GM21367 (cell line): ENCODE results near the gene PTPRN2.

ENCODE experiments used
- ATAC-seq: cut with Tn5 transposase; IDR thresholded peaks from one replicate; pipeline ENCODE4 v1.9.1; 2021; ENCODE audit not compliant: unreplicated experiment

PTPRN2 gene

DNA sequence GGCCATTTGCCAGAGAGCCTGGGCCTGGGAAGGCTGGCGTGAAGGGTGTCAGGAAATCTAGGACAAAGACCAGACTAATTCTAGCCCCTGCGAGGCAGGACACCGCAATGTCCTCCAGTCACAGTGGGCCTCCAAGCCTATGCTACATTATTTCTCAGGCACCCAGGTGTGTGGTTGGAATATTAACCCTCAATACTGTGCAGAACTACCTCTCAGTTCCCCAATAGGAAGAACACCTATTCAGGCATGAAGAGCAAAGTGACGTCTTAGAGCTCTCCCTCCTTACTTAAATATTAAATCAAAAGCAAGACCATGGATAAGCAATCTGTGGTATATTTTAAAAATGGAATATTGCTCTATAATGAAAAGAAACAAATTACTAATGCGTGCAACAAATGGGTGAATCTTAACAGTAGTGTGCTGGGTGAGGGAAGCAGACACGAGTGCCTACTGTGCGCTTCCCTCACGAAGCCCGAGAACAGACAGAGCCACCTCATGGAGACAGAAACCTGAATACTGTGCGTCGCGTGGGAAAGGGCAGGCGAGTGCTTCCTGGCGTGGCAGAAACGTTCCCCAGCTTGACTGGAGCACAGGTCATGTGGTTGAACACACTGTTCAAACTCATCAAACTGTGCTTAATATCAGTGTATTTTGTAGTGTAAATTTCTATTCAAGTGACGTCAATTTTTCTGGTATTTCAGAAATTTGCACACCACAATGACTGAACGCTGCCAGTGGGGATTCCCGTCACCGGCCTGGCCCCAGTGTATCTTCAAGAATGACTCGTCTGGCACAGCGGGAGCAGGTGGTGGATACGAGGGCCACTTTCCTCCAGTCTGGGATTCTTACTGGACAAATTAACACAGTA is 15.5 kb upstream of the PTPRN2 start:
- no peak for ATAC-seq

DNA sequence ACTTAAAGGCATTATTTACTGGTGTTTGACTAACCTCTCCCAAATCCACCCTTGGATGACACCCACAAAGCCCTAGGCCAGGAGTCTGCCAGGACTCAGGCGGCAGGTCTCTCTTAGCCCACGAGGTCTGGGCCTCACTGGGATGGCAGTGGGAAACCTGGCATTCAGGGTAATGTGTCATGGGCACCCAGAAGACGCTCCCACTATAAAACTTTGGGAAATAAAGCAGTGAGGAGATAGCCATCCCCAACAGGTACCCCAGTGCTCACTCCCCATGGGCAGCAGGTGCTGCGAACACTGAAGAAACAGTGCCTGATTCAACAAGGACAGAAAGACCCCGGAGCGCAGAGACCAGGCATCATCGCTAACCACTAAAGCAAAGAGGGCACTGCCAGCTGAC is 14.4 kb upstream of the PTPRN2 start:
- ATAC-seq, result no peak

DNA sequence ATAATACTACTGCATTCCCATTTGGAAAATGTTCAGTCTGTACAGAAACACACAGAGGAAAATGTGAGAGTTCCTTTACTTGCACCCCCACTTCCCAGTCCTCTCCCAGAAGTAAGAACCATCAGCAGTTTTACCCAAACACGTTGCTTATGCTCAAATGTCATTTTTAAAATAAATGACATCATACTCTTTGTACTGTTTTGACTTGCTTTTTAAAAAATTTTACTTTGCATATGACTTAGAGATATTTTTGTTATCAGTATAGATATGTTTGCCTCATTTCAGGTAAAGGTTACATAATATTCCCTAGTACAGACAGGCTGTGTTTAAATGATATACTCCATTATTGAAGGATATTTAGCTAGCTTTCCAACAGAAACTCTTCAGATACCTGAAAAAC is 13.5 kb upstream of the PTPRN2 start:
- no peak for ATAC-seq

DNA sequence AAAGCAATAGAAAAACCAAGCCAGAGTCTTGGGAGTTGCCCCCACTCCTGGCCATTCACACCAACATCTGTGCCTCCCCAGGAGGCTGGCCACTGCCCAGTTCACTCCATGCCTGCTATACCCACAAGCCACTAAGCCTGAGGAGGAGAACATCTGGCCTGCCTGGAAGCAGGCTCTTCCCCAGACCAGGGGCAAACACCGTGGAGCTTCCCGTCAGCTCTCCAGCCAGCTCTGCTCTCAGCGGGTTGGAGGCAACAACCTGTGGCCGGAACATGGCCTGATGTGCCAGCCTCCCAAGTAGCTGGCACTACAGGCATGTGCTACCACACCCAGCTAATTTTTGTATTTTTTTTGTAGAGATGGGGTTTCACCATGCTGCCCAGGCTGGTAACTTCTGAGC is 9.1 kb upstream of the PTPRN2 start:
- ATAC-seq, result no peak

DNA sequence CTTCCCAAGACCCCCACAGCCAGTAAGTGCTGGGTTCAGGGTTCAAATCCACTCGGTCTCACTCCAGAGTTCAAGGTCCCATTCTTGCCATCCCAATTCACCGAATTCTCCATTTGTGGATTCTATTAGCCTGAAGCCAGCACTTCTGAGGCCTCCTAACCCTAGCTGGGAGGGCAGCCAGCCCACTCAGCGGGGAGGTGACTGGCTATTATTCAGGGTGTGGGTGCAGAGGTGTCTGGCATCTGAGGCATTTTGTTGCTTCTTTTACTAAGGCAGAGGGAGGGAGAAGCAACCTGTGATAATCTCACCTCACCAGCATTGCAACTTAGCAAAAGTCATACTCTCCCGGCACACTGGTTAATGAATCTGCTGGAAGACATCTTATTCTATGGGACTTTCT is 8.7 kb upstream of the PTPRN2 start:
- no peak for ATAC-seq

DNA sequence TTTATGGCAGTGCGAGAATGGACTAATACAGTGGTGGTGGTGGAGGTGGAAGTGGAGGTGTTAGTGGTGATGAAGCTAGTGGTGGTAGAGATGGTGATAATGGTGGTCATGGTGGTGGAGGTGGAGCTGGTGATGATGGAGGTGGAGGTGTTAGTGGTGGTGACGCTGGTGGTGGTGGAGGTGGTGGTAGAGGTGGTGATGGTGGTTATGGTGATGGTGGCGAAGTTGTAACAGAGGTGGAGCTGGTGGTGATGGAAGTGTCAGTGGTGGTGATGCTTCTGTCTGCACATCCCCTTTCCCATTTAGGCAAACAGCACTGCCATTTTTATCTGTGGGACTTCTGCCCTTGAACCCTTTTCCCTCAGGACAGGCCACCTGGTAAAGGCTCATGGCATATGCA is 7.4 kb upstream of the PTPRN2 start:
- no peak for ATAC-seq

DNA sequence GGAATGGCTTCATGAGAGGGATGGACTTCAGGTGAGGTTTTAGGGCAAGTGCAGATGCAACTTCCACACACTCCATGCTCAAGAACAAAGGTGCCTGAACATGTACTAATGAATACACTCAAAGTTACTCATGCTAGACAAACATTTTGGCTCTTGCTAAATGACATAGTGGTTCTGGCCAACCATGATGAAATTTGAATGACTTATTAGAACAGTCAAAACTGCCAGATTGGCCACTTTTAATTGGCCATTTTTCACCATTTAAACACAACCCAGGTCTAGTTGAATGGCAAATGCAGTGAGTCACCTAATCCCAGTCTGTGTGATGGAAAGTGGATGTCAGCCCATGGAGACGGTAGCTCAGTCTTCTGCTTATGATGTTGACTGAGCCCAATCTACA is 4.9 kb upstream of the PTPRN2 start:
- ATAC-seq, result no peak

DNA sequence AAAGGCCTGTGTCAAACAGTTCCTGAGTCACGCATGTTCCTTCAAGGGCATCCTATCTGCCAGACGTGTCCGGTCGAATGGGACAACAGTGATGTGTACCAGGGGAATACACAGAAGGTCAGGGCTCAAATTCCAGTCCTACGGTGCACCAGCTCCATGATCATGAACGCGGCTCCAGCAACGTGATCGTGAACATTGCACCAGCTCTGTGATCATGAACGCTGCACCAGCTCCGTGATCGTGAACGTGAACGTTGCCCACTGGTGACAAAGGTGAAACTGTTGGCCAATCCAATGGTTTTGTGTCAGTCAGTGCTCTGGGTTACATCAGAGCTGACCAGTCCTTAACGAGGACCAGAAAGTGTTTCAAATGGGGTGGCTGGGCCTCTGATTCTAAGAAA is 4.3 kb upstream of the PTPRN2 start:
- no peak for ATAC-seq

DNA sequence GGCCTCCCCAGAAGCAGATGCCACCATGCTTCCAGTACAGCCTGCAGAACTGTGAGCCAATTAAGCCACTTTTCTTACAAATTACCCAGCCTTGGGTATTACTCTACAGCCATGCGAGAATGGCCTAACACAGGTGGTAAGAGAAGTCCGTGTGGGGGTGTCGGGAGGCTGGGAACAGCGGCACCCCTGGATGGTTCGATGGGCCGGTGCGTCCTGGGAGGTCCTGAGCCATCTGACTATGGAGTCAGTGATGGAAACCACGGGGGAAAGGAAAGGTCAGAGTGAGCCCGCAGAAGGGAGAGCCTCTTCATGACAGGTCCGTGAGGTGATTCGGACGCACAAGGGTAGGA is 2.5 kb upstream of the PTPRN2 start:
- ATAC-seq, result no peak

DNA sequence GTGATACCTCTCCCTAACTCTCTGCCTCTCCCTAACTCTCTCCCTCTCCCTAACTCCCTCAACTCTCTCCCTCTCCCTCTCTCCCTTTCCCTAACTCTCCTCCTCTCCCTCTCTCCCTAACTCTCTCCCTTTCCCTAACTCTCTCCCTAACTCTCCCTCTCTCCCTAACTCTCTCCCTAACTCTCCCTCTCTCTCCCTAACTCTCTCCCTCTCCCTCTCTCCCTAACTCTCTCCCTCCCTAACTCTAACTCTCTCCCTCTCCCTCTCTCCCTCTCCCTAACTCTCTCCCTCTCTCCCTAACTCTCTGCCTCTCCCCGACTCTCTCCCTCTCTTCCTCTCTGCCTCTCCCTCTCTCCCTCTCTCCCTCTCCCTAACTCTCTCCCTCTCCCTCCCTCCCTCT is 2.0 kb upstream of the PTPRN2 start:
- ATAC-seq, result no peak

DNA sequence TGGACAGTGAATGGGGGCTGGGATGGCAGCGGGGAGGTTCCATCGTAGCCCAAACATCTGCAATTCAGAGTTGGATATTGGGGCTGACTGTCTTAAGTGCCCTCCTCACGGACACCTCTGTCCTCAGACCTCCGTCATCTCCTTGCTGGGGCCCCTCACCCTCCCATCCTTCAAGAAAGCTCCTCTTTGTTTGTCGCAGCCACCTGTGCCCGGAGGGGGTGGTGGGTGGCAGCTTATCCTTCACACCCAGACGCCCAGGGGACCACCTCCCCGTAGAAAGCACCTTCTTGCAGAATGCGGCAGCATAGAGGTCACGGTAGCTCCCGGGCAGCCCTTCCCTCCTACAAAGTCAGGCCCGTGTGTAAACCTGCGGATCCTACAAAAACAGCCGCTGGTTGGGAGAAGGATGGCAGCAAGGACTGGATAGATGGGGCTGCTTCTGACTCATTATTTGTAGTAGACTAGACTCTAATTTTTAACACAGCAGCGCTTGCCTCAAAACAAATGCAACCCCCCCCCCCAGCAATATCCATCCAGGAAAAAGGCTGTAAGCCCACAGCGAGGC is 1.3 kb upstream of the PTPRN2 start:
- no peak for ATAC-seq

DNA sequence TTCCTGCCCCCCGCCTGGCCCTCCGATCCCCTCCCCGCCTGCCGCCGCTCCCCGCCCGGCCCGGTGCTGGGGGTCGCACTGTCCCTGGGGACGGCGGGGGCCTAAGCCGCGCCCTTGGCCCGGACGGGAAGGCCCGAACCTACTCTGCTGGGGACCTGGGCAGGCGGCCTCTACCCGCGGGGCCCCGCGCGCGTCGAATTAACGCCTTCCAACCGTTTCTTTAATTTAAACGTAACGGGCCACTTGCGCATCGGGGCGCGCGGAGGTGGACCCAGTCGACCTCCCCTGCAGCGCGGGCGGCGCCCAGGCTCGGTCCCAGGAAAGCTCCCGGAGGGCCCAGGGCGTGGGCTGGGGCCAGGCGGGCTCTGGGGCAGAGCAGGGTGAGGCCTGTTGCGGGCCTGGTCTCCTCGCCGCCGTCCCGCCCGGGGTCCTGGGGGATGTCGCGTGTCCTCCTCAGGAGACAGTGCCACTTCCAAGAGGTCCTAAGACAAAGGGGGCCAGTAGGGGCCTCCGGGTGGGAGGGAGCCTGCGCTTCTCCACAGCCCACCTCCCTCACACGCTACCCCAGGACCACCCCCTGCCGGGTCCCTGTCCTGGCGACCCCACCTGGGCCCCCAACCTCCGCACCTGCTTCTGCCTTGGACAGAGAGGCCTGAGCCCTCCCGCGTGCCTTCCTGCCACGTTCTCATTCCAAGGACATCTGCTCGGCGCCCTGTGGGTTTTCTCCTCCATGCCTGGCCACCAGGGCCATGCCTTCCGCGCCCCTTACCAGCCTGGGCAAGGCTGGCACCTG is 658 bp upstream of the PTPRN2 start:
- ATAC-seq, result no peak

DNA sequence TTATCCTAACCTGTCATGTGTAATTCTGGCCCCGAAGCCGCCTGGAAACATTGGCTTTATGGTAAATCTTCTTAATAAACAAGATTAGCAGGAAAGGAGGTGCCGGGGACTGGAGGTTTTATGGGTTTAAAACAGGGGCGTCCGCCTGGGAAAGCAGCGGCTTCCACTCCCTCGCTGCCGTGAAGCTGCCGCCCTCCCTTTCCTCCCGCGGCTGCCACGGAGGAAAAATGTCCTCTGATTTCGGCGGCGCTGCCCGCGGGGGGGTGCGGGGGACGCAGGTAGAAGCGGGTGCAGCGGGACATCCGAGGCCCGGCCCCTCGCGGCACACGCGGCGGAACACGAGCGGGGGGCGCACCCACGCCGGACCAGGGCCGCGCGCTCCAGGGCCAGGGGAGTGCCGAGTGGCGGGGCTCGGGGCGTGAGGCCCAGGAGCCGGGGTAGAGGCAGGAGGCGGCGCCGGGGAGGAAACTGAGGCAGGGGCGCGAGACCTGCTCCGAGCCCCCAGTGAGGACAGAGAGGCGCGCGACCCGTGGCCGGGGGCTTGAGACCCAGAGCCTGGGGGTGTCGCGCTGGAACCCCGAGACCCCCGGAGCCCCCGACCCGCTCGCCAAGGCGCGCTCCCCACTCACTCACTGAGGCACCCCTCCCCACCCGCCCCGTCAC is 993 bp downstream of the PTPRN2 start:
- no peak for ATAC-seq

DNA sequence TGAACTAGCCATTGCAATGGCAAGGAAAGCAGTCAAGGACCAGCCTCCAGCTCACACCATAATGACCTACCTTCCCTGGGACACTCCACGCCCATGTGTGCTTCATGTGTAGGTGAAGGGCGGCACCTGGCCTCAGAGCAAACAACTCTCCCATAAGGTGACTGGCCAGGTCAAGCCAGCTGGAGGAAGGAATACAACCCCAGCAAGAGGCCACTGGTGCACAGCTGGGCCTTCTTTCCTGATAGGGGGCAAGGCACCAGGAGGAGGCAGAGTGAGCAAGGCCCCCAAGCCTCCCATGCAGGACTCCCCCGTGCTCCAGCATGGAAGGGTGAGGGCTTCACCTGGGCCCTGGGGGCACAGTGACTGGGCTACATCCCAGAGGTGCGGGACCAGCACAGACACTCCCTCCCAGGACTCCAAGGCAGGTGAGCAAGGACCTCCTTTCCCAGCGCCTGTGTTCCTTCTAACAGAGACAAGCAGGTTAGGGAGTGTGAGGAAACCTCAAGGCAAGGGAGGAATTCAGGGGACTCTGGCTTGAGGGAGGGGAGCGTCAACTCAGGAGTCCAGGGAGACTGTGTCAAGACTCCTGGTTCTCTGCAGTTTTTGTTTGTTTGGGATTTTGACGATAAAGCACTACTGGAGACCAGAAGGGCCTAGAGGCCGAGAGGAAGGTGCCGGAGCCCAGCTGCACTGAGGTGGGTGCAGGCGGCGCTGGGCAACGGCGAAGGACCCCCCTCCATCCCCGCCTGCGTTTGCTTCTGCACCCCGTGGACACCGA is 1.7 kb downstream of the PTPRN2 start:
- ATAC-seq, result no peak

DNA sequence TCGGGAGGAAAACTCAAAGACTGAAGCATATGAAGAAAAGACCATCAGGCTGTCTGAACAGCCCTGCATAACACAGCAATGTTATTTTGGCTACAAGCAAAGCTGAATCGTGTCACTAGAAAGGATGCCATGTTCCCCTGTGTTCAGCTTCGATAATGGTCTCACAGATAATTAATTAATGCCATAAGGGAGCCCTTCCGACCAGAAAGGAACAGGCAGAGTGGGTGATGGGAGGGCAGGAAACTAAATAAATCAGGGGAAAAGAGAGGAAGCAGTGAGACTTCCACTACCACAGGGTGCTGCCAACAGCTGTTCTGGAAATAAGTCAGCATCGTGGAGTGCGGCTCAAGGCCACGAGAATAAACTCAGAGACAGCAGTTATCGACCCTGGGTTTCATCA is 3.2 kb downstream of the PTPRN2 start:
- ATAC-seq, result no peak

DNA sequence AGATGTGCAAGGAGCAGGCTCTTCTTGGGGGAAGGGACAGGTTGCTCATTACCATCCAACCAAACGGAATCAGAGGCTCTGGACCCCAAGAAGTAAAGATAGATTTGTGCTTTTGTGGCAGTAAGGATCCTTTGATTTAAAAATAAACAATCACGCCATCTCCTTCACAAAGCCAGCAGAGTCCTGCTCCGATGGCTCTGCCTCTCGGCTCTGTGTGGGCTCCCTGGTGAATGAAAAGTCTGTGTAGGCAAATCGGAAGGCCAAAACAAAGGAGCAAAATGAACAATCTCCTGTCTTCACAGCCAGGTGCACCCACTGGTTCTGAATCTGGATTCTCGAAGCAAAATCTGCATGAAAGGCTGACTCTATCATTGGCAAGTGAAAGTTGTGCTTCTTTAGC is 3.8 kb downstream of the PTPRN2 start:
- no peak for ATAC-seq

DNA sequence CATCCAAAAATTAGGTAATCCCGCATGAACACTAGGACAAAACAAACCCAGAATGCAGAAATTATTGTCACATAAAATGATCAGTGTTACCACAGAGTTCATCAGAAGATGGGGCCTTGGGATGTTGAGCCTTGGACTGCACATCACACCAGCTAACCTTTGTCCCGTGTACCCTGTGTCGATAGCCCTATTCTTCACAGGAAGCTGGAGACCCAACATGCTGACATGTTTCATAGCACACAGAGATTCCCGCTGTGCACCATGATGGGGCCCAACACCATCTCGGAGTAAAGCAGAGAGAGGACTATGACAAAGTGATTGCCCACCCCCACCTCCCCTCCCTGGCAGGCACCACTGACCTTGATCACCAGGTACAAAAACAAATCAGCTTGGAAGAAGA is 4.5 kb downstream of the PTPRN2 start:
- ATAC-seq, result no peak

DNA sequence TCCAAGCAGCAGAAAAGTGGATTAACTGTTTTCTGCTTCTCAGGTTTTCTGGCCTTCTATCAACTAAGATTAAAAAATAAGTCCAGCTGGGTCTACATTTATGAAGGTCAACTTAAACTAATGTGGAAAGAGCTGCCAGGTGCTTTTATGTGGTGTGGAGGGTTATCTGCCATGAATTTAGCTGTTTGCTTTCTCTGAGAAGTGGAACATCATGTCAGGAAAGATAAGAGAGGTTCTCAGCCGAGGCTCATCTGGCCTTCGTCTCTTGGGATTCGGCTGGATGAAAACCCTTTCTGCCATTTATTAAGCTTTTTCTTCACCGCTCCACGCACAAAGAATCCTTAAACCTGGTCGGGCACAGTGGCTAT is 5.5 kb downstream of the PTPRN2 start:
- no peak for ATAC-seq

DNA sequence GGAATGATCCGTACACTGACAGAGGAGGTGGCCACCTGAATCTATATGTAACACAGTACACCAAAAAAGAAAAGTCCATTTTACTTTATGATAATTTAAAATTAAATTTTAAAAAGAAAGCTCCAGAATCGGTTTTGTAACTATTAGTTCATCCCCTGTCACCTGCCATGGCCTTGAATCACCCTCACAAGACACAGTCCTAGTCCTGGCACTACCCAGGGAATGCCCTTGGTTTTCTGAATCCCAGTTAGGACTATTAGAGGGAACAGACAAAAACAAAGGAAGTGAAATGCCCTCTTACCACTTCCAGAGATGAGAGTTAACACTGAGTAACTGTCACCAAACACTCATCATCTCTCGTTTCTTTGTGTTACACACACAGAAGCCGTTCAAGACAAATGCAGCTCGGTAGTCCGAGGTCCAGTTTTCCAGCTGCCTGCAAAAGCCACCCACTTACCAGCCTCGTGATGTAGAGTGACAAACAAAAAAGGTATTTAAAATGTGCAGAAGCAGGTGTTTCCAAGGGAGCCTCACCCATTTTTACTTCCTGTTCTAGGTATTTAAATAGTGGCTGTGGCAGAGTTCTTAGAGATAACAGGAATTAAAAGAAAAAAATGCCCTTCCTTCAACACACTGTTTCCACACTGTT is 6.1 kb downstream of the PTPRN2 start:
- ATAC-seq, result no peak
